GM23248 (cell line): ENCODE measurements around the gene MYO5A. TPM values are rescaled to one million over a fixed set of nuclear protein-coding genes. Genes with fewer than 3 reads are reported as not detected.
A peak's percentile ranks its signal among the peaks of the same experiment; 100 is the strongest.

Source experiments
- DNase-seq: peaks from one replicate; pipeline ENCODE4 v3.0.0-alpha.2; 2015
- H2AFZ ChIP-seq: fragments of 200-600 bp; sonication (generic); 2 replicates; pipeline ENCODE4 v1.6.1; 2016; ENCODE audit warnings: antibody characterized with exemption
- H3F3A ChIP-seq: fragments of 200-600 bp; sonication (generic); 2 replicates; pipeline ENCODE4 v1.6.1; 2016; ENCODE audit warnings: mild to moderate bottlenecking, antibody characterized with exemption, mixed run types; ENCODE audit not compliant: insufficient read depth
- H3K27ac ChIP-seq: fragments of 200-600 bp; sonication (generic); 2 replicates; pipeline ENCODE4 v1.5.1; 2016; ENCODE audit warnings: mild to moderate bottlenecking
- H3K27me3 ChIP-seq: fragments of 200-600 bp; sonication (generic); replicated peaks from 2 replicates; pipeline ENCODE4 v1.6.1; 2016; ENCODE audit warnings: mild to moderate bottlenecking; ENCODE audit not compliant: insufficient read depth
- H3K36me3 ChIP-seq: fragments of 200-600 bp; sonication (generic); 2 replicates; pipeline ENCODE4 v1.6.1; 2016; ENCODE audit warnings: low read depth, mild to moderate bottlenecking
- H3K4me1 ChIP-seq: fragments of 200-600 bp; sonication (generic); 2 replicates; pipeline ENCODE4 v1.6.1; 2016; ENCODE audit warnings: mild to moderate bottlenecking; ENCODE audit not compliant: insufficient read depth
- H3K4me2 ChIP-seq: fragments of 200-600 bp; sonication (generic); one replicate; pipeline ENCODE4 v1.6.1; 2016; ENCODE audit warnings: mild to moderate bottlenecking; ENCODE audit not compliant: unreplicated experiment
- H3K4me3 ChIP-seq: fragments of 200-600 bp; sonication (generic); 2 replicates; pipeline ENCODE4 v1.5.1; 2016; ENCODE audit warnings: mild to moderate bottlenecking
- H3K79me2 ChIP-seq: fragments of 200-600 bp; sonication (generic); 2 replicates; pipeline ENCODE4 v1.6.1; 2016; ENCODE audit warnings: mild to moderate bottlenecking; ENCODE audit not compliant: insufficient read depth
- H3K9ac ChIP-seq: fragments of 200-600 bp; sonication (generic); 2 replicates; pipeline ENCODE4 v1.6.1; 2016; ENCODE audit warnings: mild to moderate bottlenecking
- H3K9me2 ChIP-seq: fragments of 200-600 bp; sonication (generic); 2 replicates; pipeline ENCODE4 v1.6.1; 2016; ENCODE audit warnings: mixed run types, mild to moderate bottlenecking, moderate library complexity; ENCODE audit not compliant: insufficient read depth
- H3K9me3 ChIP-seq: fragments of 200-600 bp; sonication (generic); one replicate; pipeline ENCODE4 v1.6.1; 2017; ENCODE audit warnings: low read depth
- H4K20me1 ChIP-seq: fragments of 200-600 bp; sonication (generic); 2 replicates; pipeline ENCODE4 v1.6.0; 2016; ENCODE audit not compliant: insufficient read depth
- EZH2 ChIP-seq: fragments of 200-600 bp; sonication (generic); IDR thresholded peaks from 2 replicates; pipeline ENCODE4 v1.6.1; 2018; ENCODE audit warnings: antibody characterized with exemption, mild to moderate bottlenecking; ENCODE audit not compliant: insufficient read depth, poor library complexity, severe bottlenecking
- EZH2phosphoT487 ChIP-seq: fragments of 200-600 bp; sonication (generic); IDR thresholded peaks from 2 replicates; pipeline ENCODE4 v1.6.1; 2018; ENCODE audit warnings: antibody characterized with exemption, moderate library complexity, mild to moderate bottlenecking, low read depth; ENCODE audit not compliant: insufficient read depth
- WGBS, 2 experiments: methylation state at CpG; one replicate each; pipeline ENCODE4 v1.1.6; 2015 to 2017; ENCODE audit warnings: low lambda C conversion rate in 2 of 2, low coverage in 1 of 2; ENCODE audit errors: missing lambda C conversion rate in 2 of 2; 5-methylcytosine and 5-hydroxymethylcytosine counted together
- in situ Hi-C: fragments of 300-500 bp; cut with MboI; formaldehyde crosslinking; loops from 2 replicates; pipeline ENCODE4 v1.15.0; 2020
- polyA plus RNA-seq: library from polyadenylated mRNA; unstranded; fragments of >200 nt; fragmentation: Nextera tagmentation; extraction: Ambion mirVana; gene quantifications from 2 replicates; pipeline ENCODE4 v1.2.1, GENCODE V29; 2016
- total RNA-seq: library from RNA; depleted of rRNA; stranded (reverse); fragments of >200 nt; shearing (Covaris generic); gene quantifications from 2 replicates; pipeline ENCODE4 v1.2.3, GENCODE V29; 2014

MYO5A gene
- total and polyA plus RNA-seq, 2 experiments from 2014 or later, result 12.1 to 33.3 TPM

DNA sequence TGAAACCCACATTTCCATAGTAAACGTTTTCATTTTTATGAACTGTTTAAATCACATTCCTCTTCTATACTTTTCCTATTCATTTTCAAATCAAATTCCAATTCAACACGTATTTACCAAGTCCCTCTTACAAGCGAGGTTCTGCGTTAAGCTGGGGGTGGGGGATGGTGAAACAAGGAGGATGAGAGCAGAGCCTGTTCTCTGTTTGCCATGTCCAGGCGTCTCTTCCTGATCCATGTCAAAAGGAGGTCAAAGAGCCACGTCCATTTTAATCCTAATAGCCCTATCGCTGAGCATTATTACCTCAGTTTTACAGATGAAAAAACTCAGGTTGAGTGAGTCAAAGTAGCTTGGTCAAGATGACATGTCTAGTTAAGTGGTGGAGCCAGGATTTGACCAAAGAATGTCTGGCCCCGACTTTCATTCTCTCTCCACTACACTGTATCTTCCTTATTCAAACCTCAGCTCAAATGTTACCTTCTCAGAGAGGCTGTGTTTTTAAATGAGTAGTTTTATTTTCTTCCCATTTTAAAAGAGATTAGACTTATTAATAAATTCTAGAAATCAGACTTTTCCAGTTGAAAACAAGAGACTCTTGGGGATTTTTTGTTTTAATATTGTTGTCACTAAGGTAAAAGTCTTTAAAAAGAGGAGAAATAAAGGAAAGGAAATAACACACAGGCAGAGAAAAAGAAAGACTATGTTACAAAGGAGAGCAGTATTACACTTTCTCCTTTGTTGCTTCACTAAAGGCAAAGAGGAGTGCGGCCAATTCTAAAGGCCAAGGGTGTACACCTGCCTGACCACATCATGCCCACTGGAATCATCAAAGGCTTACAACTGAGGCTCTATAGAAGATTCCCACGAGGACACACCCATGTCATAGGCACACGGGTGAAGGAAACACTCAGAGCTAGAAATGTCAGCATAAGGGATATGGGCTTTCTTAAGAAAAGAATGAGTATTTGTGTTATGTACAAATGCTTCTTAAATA, 42.4 kb downstream of the MYO5A start:
- Histone ChIP-seq H3K27ac (no peak overlapping the region), H3F3A (peaks cover 32% of the 10 kb centered on the region), H3K9ac (no peak overlapping the region), H3K36me3 (no peaks in the 10 kb centered on the region), H3K4me2 (no peak overlapping the region), H3K4me3 (no peak overlapping the region), H3K9me3 (no peaks in the 10 kb centered on the region), H2AFZ (no peak overlapping the region), H3K27me3 (no peaks in the 10 kb centered on the region), H4K20me1 (no peaks in the 10 kb centered on the region), H3K79me2 (peaks cover 79% of the 10 kb centered on the region), H3K4me1 (peaks cover 35% of the 10 kb centered on the region), H3K9me2 (no peaks in the 10 kb centered on the region)
- no peak for TF ChIP-seq EZH2phosphoT487
- no peak for TF ChIP-seq EZH2
- in situ Hi-C loops, result no loop called here
- no peak for DNase-seq
- WGBS, 2 experiments, result 83 to 85% methylated on average over 11 of the region's 11 CpGs

DNA sequence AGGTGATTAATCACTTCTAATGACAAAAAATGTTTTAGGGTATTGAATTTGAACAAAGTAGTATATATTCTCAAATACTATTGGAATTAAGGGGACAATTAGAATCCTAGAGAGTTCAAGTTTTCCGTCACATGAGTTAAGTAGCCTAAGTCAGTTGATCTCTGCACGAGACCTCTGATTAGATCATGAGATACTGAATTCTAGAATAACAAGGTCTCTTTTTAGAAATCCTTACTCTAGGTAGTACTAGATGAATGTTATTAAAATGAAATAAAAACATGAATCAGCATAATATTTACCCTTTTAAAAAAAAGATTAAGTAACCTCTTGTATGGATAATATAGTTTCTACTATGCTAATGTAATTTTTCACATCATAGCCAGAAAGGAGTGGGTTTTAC, 43.4 kb downstream of the MYO5A start:
- H3K27me3 ChIP-seq, result no peaks in the 10 kb centered on the region
- no peak overlapping the region for H2AFZ ChIP-seq
- no peak for DNase-seq
- H3F3A ChIP-seq, result peaks cover 39% of the 10 kb centered on the region
- H3K4me2 ChIP-seq, result no peak overlapping the region
- no peak overlapping the region for H3K4me3 ChIP-seq
- whole genome bisulfite sequencing, 2 experiments, result 98 to 100% methylated on average over 2 of the region's 2 CpGs
- in situ Hi-C loops, result no loop called here
- H3K79me2 ChIP-seq, result peaks cover 84% of the 10 kb centered on the region
- no peaks in the 10 kb centered on the region for H3K9me3 ChIP-seq
- H3K36me3 ChIP-seq, result no peaks in the 10 kb centered on the region
- peaks cover 35% of the 10 kb centered on the region for H3K4me1 ChIP-seq
- H3K27ac ChIP-seq, result no peak overlapping the region
- H3K9ac ChIP-seq, result no peak overlapping the region
- TF ChIP-seq EZH2phosphoT487 (no peak), EZH2 (no peak)
- no peaks in the 10 kb centered on the region for H4K20me1 ChIP-seq
- no peaks in the 10 kb centered on the region for H3K9me2 ChIP-seq

DNA sequence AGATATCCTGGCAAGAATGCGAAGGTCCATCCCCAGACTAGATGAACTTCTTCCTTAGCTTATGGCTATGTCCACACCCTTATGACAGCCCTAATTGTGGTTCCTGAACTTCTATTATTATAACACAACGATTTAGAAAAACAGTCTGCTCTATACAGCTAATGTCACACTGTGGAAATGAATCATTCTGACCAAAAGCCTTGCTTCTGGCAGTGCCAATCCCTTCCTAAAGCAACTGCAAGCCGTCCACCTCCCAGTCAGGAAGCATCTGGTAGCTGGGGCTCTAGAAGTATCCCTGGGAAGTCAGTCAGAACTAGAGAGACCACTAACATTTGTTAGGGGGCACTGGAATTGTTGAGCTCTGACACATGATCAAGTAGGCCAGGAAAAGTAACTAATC, 45.0 kb downstream of the MYO5A start:
- in situ Hi-C loops, result no loop called here
- Histone ChIP-seq H3K4me1 (peaks cover 35% of the 10 kb centered on the region), H3K36me3 (no peaks in the 10 kb centered on the region), H3F3A (peaks cover 39% of the 10 kb centered on the region), H3K4me3 (no peak overlapping the region), H3K27me3 (no peaks in the 10 kb centered on the region), H3K9me3 (no peaks in the 10 kb centered on the region), H2AFZ (no peak overlapping the region), H3K27ac (peak overlapping the region; percentile 17; the same call in 1 of the 2 replicates), H4K20me1 (no peaks in the 10 kb centered on the region), H3K4me2 (peak overlapping the region; percentile 37), H3K9me2 (no peaks in the 10 kb centered on the region), H3K79me2 (peaks cover 84% of the 10 kb centered on the region), H3K9ac (no peak overlapping the region)
- WGBS, 2 experiments, result 22 to 24% methylated on average over 3 of the region's 3 CpGs
- peak; percentile 78 for DNase-seq
- TF ChIP-seq EZH2, result no peak
- TF ChIP-seq EZH2phosphoT487, result no peak

DNA sequence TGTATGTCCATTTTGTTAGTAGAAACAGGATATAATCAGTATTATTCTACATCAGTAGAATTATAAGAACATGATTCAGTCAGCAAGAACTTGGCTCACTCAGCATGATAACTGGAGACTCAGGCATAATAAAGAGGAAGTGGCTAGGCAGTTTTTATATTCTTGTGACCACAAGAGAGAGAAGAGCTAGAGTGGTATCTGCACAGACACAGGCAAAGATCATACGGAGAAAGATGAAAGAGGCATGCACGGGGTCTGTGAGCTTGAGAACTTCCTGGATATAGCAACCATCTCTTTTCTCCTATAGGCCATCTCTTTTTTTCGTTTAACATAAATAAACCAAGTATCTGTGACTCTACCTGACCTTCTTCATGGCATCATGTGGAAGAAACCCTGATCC, 46.8 kb downstream of the MYO5A start:
- TF ChIP-seq EZH2 (no peak), EZH2phosphoT487 (no peak)
- H3K4me2 ChIP-seq, result peak overlapping the region; percentile 52
- peaks cover 39% of the 10 kb centered on the region for H3F3A ChIP-seq
- no peaks in the 10 kb centered on the region for H3K27me3 ChIP-seq
- H3K4me3 ChIP-seq, result peak overlapping the region; percentile 26; the same call in 1 of the 2 replicates
- H3K9me2 ChIP-seq, result no peaks in the 10 kb centered on the region
- peak overlapping the region; percentile 40 for H3K27ac ChIP-seq
- peaks cover 35% of the 10 kb centered on the region for H3K4me1 ChIP-seq
- no peaks in the 10 kb centered on the region for H3K36me3 ChIP-seq
- H2AFZ ChIP-seq, result no peak overlapping the region
- 28 to 50% methylated on average over 3 of the region's 3 CpGs for WGBS, 2 experiments
- peaks cover 81% of the 10 kb centered on the region for H3K79me2 ChIP-seq
- no peaks in the 10 kb centered on the region for H4K20me1 ChIP-seq
- H3K9me3 ChIP-seq, result no peaks in the 10 kb centered on the region
- DNase-seq, result peak; percentile 83
- in situ Hi-C loops, result no loop called here
- no peak overlapping the region for H3K9ac ChIP-seq
